AG08396 (cell line): ENCODE measurements around the gene LARGE1.

Source experiments
- DNase-seq: peaks from one replicate; pipeline ENCODE4 v3.0.0; 2012; ENCODE audit warnings: low spot score, mixed read lengths

LARGE1 gene

GRCh38 chr22:33819743-33820142 lies 100.5 kb downstream of the LARGE1 start:
- DNase-seq = no peak

DNA sequence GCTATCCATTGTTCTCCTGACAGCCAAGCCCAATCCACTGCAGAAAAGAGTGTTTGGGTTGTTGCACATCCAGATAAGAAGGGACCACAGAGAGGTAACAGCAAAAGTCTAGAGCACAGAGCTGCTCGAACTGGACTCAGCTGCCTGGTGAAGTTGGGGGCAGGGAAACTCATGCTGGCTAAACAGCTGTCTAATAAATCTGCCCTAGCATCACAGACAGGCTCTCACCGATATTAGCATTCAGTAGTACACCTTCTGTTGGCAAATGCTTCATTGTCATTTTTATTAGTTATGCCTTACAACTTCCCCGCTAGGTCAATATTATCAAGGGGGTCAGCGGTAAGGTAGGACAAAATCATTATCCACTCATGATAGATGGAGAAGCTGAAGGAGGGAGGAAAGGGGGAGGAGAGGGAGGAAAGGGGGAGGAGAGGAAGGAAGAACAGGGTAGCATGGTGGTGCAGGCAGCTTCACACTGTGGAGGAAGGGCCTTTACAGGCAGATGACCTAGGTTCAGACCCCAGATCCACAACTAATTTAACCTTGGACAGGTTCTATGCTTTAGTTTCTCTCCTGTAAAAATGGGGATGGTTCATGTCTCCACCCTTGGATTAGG lies 102.7 kb downstream of the LARGE1 start:
- DNase-seq = no peak

- no peak for DNase-seq
These were observed 107.8 kb downstream of the LARGE1 start for GRCh38 chr22:33812360-33812977.

GRCh38 chr22:33811686-33812085 lies 108.6 kb downstream of the LARGE1 start:
- DNase-seq = peak; percentile 52

DNA sequence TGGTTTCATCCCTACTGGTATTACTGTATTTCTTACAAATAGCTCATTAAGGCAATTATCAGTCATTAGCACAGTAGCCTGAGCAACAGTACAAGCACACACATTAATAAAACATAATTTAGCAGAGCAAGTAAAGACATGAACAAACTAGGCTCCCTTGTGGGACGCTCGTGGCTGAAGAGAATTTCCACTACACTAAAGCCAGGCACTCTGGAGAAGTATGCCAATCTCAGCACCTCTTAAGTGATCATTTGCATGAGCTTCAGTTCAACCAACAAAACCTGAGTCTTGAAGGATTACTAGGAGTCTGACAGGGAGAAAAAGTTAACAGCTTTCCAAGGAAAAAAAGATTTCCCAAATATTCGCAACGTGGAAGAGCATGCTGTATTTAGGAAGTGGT lies 109.1 kb downstream of the LARGE1 start:
- DNase-seq = no peak

DNA sequence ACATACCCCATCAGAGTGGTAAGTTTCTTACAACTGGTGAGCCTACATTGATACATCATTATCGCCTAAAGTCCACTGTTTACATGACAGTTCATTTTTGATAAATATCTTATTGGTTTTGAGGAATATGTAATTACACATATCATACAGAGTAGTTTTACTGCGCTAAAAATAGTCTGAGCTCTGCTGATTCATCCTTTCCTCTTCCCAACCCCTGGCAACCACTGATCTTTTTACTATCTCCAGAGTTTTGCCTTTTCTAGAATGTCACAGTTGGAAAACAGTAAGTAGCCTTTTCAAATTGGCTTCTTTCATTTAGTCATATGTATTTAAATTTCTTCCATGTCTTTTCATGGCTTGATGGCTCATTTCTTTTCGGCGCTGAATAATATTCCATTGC lies 112.8 kb downstream of the LARGE1 start:
- DNase-seq = no peak

DNA sequence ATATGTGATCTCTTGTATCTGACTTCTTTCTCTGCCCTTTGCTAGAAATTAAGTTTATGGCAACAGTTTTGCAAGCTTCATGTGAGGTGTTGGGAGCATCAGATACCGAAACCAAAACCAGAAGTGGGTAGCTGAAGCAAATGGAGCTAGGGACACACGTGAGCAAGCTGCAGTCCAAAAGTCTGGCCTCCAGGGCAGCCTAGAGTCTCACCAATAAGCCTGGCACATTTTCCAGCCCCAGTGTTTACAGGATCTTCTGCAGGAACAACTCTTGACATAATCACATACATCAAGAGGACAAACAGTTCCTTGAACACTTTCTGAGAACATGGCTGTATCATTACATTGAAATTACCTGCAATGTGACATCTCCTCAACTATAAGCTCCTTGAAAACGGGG lies 114.1 kb downstream of the LARGE1 start:
- DNase-seq = peak; percentile 29

DNA sequence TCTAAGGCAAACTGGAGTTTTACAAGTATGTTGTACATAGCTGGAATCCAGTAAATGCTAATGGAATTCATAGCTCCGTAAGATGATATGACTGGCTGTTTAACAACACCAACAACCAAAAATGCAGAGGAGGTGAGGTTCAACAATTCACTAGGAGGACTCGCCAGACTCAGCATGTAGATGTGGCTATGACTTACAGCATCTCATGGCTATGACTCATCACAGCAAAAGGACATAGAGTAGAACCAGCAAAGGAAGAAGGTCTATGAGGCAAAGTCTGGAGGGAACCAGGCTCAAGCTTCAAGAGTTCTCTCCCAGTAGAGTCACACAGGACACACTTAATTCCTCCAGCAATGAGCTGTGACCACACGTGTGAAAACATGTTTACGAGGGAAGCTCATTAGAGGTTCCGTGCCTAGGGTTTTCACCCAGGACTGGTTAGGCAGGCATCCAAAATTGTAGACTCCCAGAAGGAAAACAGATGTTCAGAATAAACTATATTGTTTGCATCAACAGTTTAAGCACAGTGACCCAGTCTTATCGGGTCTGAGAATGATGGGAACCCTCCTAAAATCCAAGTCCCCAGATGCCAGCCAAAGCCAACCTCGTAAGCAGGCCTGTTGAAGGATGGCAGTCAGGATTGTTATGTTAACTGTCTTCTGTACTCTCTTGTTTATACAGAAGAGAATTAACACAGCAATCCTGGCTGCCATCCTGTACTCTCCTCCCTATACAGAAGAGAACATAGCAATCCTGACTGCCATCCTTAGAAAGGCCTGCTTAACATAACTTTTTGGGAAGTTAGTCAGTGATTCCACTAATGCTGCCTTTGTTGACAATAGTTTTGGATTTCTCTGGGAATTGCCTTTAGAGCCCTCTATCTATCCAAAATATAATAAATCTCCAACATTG lies 116.6 kb downstream of the LARGE1 start:
- DNase-seq = peak; percentile 77

GRCh38 chr22:33798401-33798800 lies 121.9 kb downstream of the LARGE1 start:
- no peak for DNase-seq

DNA sequence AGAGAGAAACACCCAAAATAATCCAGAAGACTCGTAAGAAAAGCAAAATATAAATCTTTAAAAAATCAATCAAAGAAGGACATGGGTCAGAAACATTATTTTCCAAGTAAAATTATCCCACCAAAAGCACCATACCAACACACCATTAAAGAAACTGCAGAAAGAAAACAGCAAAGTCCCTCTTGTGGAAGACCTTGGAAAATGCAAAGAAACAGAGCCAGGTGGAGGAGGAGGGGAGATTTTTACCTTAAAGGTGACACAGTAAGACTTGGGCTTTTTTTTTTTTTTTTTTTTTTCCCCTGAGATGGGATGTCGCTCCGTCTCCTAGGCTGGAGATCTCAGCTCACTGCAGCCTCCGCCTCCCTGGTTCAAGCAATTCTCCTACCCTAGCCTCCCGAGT lies 123.8 kb downstream of the LARGE1 start:
- DNase-seq = no peak

- DNase-seq = no peak
These were observed 126.8 kb downstream of the LARGE1 start for GRCh38 chr22:33793475-33793874.

- DNase-seq = no peak
These were observed 127.4 kb downstream of the LARGE1 start for GRCh38 chr22:33792832-33793231.

DNA sequence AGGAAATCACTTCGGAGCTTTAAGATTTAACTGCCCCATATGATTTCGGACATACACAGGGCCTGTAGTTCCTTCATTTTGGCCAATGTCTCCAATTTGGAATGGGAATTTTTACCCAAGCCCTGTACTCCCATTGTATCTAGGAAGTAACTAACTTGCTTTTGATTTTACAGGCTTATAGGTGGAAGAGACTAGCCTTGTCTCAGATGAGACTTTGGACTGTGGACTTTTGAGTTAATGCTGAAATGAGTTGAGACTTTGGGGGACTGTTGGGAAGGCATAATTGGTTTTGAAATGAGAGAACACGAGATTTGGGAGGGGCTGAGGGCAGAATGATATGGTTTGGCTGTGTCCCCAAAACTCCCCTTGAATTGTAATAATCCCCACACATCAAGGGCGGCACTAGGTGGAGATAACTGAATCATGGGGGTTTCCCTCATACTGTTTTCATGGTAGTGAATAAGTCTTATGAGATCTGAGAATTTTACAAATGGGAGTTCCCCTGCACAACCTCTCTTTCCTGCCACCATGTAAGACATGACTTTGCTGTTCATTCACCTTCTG lies 130.5 kb downstream of the LARGE1 start:
- DNase-seq = no peak

DNA sequence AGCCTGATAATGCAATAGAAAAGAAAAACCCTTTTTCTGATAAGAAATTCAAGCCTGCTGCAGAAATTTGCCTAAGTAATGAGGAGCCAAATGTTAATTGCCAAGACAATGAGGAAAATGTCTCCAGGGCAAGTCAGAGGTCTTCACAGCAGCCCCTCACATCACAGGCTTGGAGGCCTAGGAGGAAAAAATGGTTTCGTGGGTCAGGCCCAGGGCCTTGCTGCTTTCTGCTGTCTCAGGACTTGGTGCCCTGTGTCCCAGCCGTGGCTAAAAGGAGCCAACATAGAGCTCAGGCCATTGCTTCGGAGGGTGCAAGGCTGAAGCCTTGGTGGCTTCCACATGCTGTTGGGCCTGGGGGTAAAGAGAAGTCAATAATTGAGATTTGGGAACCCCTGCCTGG lies 131.3 kb downstream of the LARGE1 start:
- DNase-seq = no peak

DNA sequence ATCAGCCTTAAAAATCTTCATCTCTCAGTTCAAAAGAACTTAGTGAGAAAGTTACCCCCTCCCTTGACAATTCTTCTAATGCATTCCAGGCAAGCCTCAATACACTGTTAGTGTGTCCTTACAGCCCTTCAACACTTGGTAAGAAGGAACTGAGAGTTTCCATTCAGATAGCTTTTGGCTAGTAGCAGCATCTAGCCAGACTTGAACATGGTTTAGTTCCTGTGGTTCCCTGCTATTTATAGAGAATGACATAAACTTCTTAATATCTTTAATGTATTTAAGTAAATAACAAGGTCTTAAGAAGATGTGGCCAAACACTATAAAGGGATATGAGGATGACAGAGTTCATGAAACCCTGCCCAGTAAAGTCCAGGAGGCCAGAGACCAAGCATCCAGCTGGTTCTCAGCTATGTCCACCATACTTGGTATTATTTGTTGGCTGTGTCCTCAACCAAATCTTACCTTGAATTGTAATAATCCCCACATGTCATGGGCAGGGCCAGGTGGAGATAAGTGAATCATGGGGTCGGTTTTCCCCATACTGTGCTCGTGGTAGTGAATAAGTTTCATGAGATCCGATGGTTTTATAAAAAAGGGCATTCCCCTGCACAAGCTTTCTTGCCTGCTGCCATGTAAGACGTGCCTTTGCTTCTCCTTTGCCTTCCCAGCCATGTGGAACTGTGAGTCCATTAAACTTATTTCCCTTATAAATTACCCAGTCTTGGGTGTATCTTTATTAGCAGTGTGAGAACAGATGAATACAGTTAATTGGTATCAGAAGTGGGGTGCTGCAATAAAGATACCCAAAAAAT lies 132.4 kb downstream of the LARGE1 start:
- no peak for DNase-seq

GRCh38 chr22:33786149-33786548 lies 134.1 kb downstream of the LARGE1 start:
- no peak for DNase-seq

DNA sequence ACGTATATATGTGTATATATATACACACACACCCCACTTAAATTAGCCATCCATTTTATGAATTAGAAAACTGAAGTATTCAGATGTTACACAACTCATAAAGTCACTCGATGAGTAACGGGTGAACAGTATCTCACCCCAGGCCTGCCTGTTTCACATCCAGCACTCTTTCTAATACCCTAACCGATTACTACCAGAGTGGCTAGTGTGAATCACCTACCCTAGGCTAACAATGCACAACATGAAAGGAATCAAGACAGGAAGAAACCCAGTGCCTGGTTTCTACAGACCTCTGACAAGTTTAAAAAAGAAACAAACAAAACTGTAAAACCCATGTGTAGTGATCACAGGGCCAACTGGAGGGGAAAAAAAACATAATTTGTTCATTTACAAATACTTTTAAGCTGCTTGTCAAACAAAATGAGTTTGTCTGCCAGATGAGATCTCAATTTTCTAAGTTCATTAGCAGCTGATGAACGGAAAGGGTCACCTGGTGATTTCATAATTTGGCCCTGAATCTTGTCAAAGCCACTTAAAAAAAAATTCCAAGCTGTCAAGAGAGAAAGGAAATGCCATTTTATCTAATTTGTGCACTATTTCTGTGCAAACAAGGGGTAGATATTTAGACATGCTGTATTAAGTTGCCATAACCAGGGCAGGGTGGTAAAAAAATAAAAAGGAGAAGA lies 134.8 kb downstream of the LARGE1 start:
- DNase-seq = peak; percentile 58

DNA sequence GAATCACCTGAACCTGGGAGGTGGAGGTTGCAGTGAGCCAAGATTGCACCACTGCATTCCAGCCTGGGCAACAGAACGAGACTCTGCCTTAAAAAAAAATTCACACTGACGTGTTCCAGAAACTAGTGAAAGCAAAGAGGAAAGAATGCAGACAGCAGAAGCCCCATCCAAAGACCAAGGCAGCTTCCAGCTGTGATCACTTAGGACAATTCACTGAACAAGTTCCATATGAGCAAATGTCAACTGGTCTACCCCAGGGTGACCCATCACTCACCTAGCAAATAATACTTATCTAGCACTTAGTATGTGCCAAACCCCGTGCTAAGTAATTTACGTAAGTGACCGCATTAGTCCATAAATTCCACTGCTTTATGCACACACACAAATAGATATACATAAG lies 138.9 kb downstream of the LARGE1 start:
- DNase-seq = peak; percentile 41

- DNase-seq = no peak
These were observed 139.6 kb downstream of the LARGE1 start for GRCh38 chr22:33780531-33781136.

- DNase-seq = no peak
These were observed 141.0 kb downstream of the LARGE1 start for GRCh38 chr22:33779243-33779642.

DNA sequence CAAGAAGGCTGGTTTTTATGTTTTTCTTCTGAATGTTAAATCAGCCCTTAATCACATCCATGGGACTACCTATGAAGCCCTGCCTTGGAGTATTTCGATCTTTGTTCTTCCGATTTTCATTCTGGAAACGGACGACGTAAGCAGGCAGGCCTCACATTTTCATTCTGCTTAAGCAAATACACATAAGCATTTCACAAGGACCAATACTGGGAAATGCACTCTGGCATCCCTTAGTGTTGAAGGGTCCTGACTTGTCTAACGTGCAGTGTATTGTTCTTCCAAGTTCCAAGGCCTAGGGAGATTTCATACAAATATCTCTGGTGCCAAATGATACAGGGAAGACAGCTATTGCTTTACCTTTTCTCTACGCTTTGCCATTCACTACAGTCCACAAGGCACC lies 143.8 kb downstream of the LARGE1 start:
- DNase-seq = no peak
